ENCODE results near the gene PLCH1.

DNA sequence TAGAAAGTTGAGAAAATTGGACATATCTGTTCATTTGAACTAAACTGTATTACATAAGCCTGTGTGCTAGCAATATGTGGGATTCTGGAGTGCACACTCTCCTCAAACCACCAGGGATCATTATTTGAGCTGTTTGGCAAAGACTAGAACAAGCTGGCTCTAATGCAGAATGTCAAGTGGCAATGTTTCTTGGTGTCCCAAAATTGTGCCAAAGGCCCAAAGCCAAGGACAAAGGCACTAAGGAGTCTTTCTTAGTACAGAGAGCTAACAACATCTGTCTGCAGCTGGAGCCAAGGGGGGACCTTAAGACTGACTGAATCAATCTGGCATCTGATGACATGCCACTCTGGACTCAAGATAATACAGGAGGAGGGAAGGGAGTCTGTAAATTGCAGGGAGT is 374.7 kb downstream of the PLCH1 start:
- TF ChIP-seq CTCF (IDR thresholded peaks at IDR 0.05) (no peak), POLR2A (IDR thresholded peaks at IDR 0.05) (no peak)
